OCI-LY3 (cell line): ENCODE data around the gene FBXO21.
"Not testable (repeated sequence)": the region's sequence is repeated elsewhere in the genome, so short reads cannot be mapped to it uniquely, and the experiment has no call there.

Source experiments
- H2AFZ ChIP-seq: fragments of 200-600, 300-600 bp; shearing (Covaris generic); 2 replicates; pipeline ENCODE4 v1.6.0; 2014; ENCODE audit warnings: antibody characterized with exemption, low read depth, low read length
- H3K27ac ChIP-seq: fragments of 200-600, 300-600 bp; sonication (generic); 2 replicates; pipeline ENCODE4 v1.5.1; 2014; ENCODE audit warnings: mild to moderate bottlenecking, low read length, moderate library complexity, mixed read lengths
- H3K27me3 ChIP-seq: fragments of 200-600, 300-600 bp; sonication (generic); 2 replicates; pipeline ENCODE4 v1.6.1; 2014; ENCODE audit warnings: low read depth, low read length, mixed read lengths
- H3K36me3 ChIP-seq: fragments of 200-600, 300-600 bp; sonication (generic); replicated peaks from 2 replicates; pipeline ENCODE3; 2014; ENCODE audit warnings: low read depth, low read length, mixed read lengths
- H3K4me1 ChIP-seq: fragments of 300-600, 200-600 bp; sonication (generic); 2 replicates; pipeline ENCODE4 v1.6.1; 2014; ENCODE audit warnings: low read length, mixed read lengths
- H3K4me2 ChIP-seq: fragments of 200-600, 300-600 bp; sonication (generic); 2 replicates; pipeline ENCODE4 v1.6.1; 2014; ENCODE audit warnings: low read length, mixed read lengths
- H3K4me3 ChIP-seq: fragments of 300-600, 200-600 bp; sonication (generic); 2 replicates; pipeline ENCODE4 v1.5.1; 2014; ENCODE audit warnings: antibody characterized with exemption, mild to moderate bottlenecking, low read length, moderate library complexity
- H3K79me2 ChIP-seq: fragments of 300-600, 200-600 bp; shearing (Covaris generic); 2 replicates; pipeline ENCODE4 v1.6.1; 2014; ENCODE audit warnings: mild to moderate bottlenecking, low read length, mixed read lengths
- H3K9ac ChIP-seq: fragments of 300-600, 200-600 bp; shearing (Covaris generic); 2 replicates; pipeline ENCODE4 v1.6.0; 2014; ENCODE audit warnings: mild to moderate bottlenecking, low read length, moderate library complexity
- H3K9me3 ChIP-seq: fragments of 200-600, 300-600 bp; shearing (Covaris generic); 2 replicates; pipeline ENCODE4 v1.6.1; 2014; ENCODE audit warnings: low read length, mixed read lengths; ENCODE audit not compliant: insufficient read depth
- H4K20me1 ChIP-seq: fragments of 200-600, 300-600 bp; sonication (generic); 2 replicates; pipeline ENCODE4 v1.6.1; 2016; ENCODE audit warnings: low read length, mixed read lengths; ENCODE audit not compliant: insufficient read depth
- CTCF ChIP-seq: fragments of 200-600, 300-600 bp; sonication (generic); IDR thresholded peaks from 2 replicates; pipeline ENCODE4 v1.5.1; 2014; ENCODE audit warnings: antibody characterized with exemption, low read length, low read depth
- EZH2phosphoT487 ChIP-seq: fragments of 200-600 bp; shearing (Covaris generic); IDR thresholded peaks from 2 replicates; pipeline ENCODE4 v1.6.1; 2018; ENCODE audit warnings: antibody characterized with exemption, mixed run types, low read depth

Gene FBXO21

DNA sequence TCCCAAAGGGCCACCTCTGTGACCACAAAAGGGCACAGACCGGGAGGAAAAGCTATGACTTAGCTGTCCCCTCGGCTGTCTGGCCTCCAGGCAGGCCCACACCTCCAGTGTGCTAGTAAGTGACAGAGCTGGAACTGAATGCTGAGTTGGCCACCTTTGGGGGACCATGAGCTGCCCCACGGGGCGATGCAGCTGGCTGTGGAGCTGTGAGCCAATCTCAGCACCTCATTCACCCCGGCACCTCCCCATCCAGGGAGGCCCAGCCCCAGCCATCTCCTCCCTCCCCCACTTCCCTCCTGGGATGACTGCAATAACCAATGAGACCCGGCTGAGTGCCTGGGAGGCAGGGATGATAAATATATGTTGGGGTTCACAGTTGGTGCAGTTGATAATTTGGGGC lies 78.9 kb downstream of the FBXO21 start:
- H3K79me2 ChIP-seq: no peaks in the 10 kb centered on the region
- H3K4me2 ChIP-seq: no peak overlapping the region
- no peak overlapping the region for H2AFZ ChIP-seq
- H3K4me3 ChIP-seq: no peak overlapping the region
- H3K9me3 ChIP-seq: no peaks in the 10 kb centered on the region
- no peak overlapping the region for H3K27ac ChIP-seq
- TF ChIP-seq EZH2phosphoT487 (no peak), CTCF (no peak)
- H3K9ac ChIP-seq: no peak overlapping the region
- peaks cover 4% of the 10 kb centered on the region; the same call in 1 of the 2 replicates for H3K27me3 ChIP-seq
- peaks cover 12% of the 10 kb centered on the region for H3K4me1 ChIP-seq
- no peaks in the 10 kb centered on the region for H3K36me3 ChIP-seq
- H4K20me1 ChIP-seq: no peaks in the 10 kb centered on the region

DNA sequence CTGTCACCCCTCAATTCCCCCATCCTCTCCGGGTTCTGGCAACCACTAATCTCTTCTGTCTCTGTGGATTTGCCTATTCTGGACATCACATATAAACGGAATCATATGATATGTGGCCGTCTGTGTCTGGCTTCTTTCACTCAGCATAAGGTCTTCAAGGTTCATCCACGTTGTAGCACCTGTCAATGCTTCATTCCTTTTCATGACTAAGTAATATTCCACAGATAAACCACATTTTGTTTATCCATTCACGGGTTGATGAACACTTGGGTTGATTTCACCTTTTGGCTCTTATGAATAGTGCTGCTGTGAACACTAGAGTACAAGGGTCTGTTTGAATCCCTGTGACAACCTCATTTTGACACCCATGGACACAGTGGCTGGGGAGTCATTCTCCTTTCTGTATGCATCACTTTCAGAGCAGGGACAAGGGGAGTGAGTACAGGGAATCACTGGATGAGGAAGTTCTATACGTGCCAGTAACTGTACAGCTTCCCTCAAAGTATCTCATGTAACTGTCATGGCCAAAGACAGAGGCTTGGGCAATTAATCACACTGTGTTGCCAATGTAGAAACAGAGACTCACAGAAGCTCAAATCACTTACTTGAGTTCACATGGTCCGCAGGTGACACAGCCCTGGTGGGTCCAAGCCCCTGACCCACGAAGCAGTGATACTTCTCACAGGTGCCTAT lies 80.2 kb downstream of the FBXO21 start:
- no peaks in the 10 kb centered on the region for H4K20me1 ChIP-seq
- H3K9ac ChIP-seq: no peak overlapping the region
- TF ChIP-seq CTCF (no peak), EZH2phosphoT487 (no peak)
- no peak overlapping the region for H2AFZ ChIP-seq
- no peak overlapping the region for H3K4me3 ChIP-seq
- H3K79me2 ChIP-seq: no peaks in the 10 kb centered on the region
- H3K27me3 ChIP-seq: peaks cover 4% of the 10 kb centered on the region; the same call in 1 of the 2 replicates
- H3K4me2 ChIP-seq: no peak overlapping the region
- H3K36me3 ChIP-seq: no peaks in the 10 kb centered on the region
- no peak overlapping the region for H3K27ac ChIP-seq
- H3K4me1 ChIP-seq: peaks cover 12% of the 10 kb centered on the region
- H3K9me3 ChIP-seq: no peaks in the 10 kb centered on the region

DNA sequence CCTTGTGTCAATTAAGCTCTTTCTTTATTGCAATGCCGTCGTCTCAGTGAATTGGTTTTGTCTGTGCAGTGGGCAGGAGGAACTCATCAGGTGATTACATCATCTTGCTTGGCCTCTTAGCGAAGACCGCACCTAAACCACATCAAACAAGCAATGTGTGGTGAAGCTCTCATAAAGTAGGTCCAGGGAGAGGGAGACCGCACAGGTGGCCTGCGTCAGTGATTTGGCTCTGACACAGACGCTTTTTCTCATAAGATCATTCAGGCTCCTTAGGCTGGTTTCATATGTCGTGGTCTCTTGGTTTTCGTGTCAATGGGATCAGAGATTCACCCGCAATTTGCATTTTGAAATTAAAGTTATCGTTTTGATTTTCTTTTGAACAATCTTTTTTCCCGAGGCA lies 84.4 kb downstream of the FBXO21 start:
- no peaks in the 10 kb centered on the region for H3K36me3 ChIP-seq
- H3K4me3 ChIP-seq: no peak overlapping the region
- no peak overlapping the region for H3K27ac ChIP-seq
- H3K9me3 ChIP-seq: no peaks in the 10 kb centered on the region
- no peaks in the 10 kb centered on the region for H4K20me1 ChIP-seq
- H3K4me1 ChIP-seq: peaks cover 10% of the 10 kb centered on the region
- H3K4me2 ChIP-seq: no peak overlapping the region
- TF ChIP-seq CTCF (no peak), EZH2phosphoT487 (no peak)
- peaks cover 4% of the 10 kb centered on the region; the same call in 1 of the 2 replicates for H3K27me3 ChIP-seq
- H3K79me2 ChIP-seq: no peaks in the 10 kb centered on the region
- no peak overlapping the region for H3K9ac ChIP-seq
- H2AFZ ChIP-seq: no peak overlapping the region

GRCh38 chr12:117104003-117104402 lies 86.3 kb downstream of the FBXO21 start:
- H3K36me3 ChIP-seq, H3K9me3 ChIP-seq, H3K27me3 ChIP-seq, H3K4me3 ChIP-seq, H2AFZ ChIP-seq, H3K27ac ChIP-seq, H4K20me1 ChIP-seq, H3K79me2 ChIP-seq, H3K9ac ChIP-seq, H3K4me2 ChIP-seq: not testable (repeated sequence)
- peaks cover 23% of the 10 kb centered on the region for H3K4me1 ChIP-seq
